Fibroblast of skin of left biceps (primary cell): Measurements from ENCODE around the gene UFSP2.

Experiments
- DNase-seq, 2 experiments: peaks; one replicate each; pipeline ENCODE4 v3.0.0-alpha.2; 2013; ENCODE audit warnings: low read depth in 2 of 2

UFSP2 gene

DNA sequence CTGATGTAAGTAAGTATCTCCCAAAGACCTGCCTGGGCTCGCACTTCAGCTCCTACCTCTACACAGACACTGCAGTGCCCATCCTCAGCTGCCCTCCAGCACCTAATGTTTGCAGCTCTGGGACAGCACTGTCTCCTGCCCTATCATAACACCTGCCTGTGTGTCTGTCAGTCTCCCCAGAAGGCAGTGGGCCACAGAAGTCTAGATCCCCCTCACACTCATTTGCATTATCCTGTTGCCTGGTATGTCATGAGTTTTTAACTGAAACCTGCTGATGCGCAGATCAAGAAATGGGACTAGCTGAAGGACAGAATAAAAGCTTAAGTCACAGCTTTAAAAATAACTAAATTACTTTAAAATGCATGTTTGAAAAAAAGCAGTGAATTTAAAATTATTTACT is 73.0 kb downstream of the UFSP2 start:
- no peak for DNase-seq

DNA sequence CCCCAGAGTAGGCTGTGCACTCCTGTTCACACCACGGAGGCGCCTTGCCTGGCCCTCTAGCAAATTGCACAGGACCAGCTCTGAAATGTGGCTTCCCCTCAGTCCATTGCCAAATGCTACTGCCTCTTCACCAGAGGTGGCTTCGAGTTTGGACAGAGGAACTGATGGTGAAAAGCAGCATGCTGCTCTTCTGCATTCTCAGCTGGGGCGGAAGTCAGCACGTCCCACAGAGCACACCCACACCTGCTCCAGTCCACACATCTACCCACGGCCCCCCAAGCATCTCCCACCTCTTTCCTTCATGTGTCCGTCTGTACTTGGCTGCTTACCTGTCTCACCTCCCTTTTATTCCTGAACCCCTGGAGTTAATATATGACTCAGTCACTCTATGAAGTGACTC is 73.6 kb downstream of the UFSP2 start:
- no peak for DNase-seq

DNA sequence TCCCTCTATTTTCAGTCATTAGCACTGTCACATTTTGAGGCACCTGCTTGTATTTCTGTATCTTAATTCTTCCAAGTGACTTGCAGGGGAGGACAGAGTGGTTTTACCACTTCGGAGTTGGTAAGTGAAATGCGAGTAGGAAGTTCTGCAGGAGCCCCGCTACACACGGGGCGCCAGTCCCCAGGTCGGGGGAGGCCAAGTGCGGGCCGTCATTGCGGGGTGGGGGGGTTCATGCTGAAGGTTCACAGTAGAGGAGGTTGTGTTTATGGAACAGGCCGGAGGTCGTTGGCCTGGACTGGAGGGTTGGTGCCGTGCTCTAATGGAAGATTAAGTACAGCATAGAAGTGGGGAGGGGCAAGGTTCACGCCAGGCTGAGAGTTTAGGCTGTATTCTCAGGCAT is 74.1 kb downstream of the UFSP2 start:
- no peak for DNase-seq
